ENCODE results near the gene SHISAL1. TPM values are rescaled to one million over a fixed set of nuclear protein-coding genes. Genes with fewer than 3 reads are reported as not detected.

Gene SHISAL1
- total and polyA plus RNA-seq, 10 of the 15 experiments (the other 5 are each of a cell fraction or from before 2014, with no cell fraction given) = not detected

GRCh38 chr22:44291265-44291664 lies 21.5 kb downstream of the SHISAL1 start:
- Histone ChIP-seq H3K4me3 (no peak overlapping the region), H3K27me3 (replicated peaks in 1 of 2; ENCODE audit: control insufficient read depth in 2 of 2, insufficient read depth in 2 of 2, low read length in 1 of 2) (no peaks in the 10 kb centered on the region; a peak in 1 of 4 replicates), H3K36me3 (ENCODE audit: control insufficient read depth in 2 of 2, insufficient read depth in 2 of 2, low read length in 1 of 2) (no peaks in the 10 kb centered on the region), H2AFZ (ENCODE audit: control insufficient read depth, low read depth, low read length) (no peak overlapping the region), H3K27ac (ENCODE audit: control insufficient read depth, insufficient read depth) (no peak overlapping the region), H4K20me1 (ENCODE audit: control insufficient read depth, insufficient read depth) (peaks cover 2% of the 10 kb centered on the region; the same call in 1 of the 2 replicates), H3K79me2 (ENCODE audit: control insufficient read depth, insufficient read depth, low read length) (no peaks in the 10 kb centered on the region), H3K4me2 (ENCODE audit: control insufficient read depth, insufficient read depth) (no peak overlapping the region), H3K4me1 (ENCODE audit: control insufficient read depth, insufficient read depth, low read length) (no peaks in the 10 kb centered on the region), H3K9me3 (replicated peaks; ENCODE audit: control insufficient read depth, insufficient read depth, low read length) (no peaks in the 10 kb centered on the region; the same call in 2 of the 3 replicates), H3K9ac (ENCODE audit: control insufficient read depth, insufficient read depth, low read length) (no peak overlapping the region)
- CTCF ChIA-PET = no interaction called here
- intact Hi-C loops (cut with micrococcal nuclease; ENCODE audit: unreplicated experiment) (no loop called here), in situ Hi-C loops (cut with MboI) (no loop called here)
- ATAC-seq (no peak), FAIRE-seq (no peak), DNase-seq (ENCODE audit: low read depth, low spot score) (no peak)
- TF ChIP-seq SREBF1 (IDR thresholded peaks at IDR 0.05; ENCODE audit: low read length) = no peak
- no peak for TF ChIP-seq SRF (IDR thresholded peaks at IDR 0.05; ENCODE audit: low read depth in 2 of 2, low read length in 2 of 2)
- WGBS (ENCODE audit: insufficient coverage, insufficient replicate concordance, low lambda C conversion rate, missing lambda C conversion rate) = 57% methylated on average over 8 of the region's 8 CpGs
- RAD21 ChIA-PET (ENCODE audit: unreplicated experiment) = no interaction called here
- BruUV-seq (replicated peaks) = no TSS peak
- SMC1A ChIA-PET (ENCODE audit: uncharacterized antibody, unreplicated experiment) = no interaction called here
- POLR2A ChIA-PET = no interaction called here

GRCh38 chr22:44289414-44290171 lies 23.2 kb downstream of the SHISAL1 start:
- POLR2A ChIA-PET = no interaction called here
- intact Hi-C loops (cut with micrococcal nuclease; ENCODE audit: unreplicated experiment) = no loop called here
- no peak for FAIRE-seq
- TF ChIP-seq ZNF384 (IDR thresholded peaks at IDR 0.05; ENCODE audit: borderline replicate concordance, low read depth, low read length) = no peak
- TF ChIP-seq ZNF24 (IDR thresholded peaks at IDR 0.05) = no peak
- no peak for TF ChIP-seq SPI1 (IDR thresholded peaks at IDR 0.05; ENCODE audit: borderline replicate concordance, insufficient read depth, low read depth, low read length)
- no peak for TF ChIP-seq PML (IDR thresholded peaks at IDR 0.05; ENCODE audit: low read length)
- no peak for TF ChIP-seq CEBPB (IDR thresholded peaks at IDR 0.05; ENCODE audit: borderline replicate concordance in 1 of 2, low read depth in 2 of 2, low read length in 2 of 2)
- no peak for TF ChIP-seq ZZZ3 (IDR thresholded peaks at IDR 0.05; ENCODE audit: control insufficient read depth, insufficient read length, low read depth)
- TF ChIP-seq USF1 (IDR thresholded peaks at IDR 0.05; ENCODE audit: borderline replicate concordance, extremely low read length, insufficient read depth, low read depth, low read length) = no peak
- no peak for TF ChIP-seq ZNF274 (IDR thresholded peaks at IDR 0.05; ENCODE audit: insufficient read depth, insufficient read length)
- TF ChIP-seq YBX1 (IDR thresholded peaks at IDR 0.05) = no peak
- TF ChIP-seq IRF4 (IDR thresholded peaks at IDR 0.05; ENCODE audit: low read depth, low read length) = no peak
- TF ChIP-seq SRF (IDR thresholded peaks at IDR 0.05; ENCODE audit: low read depth in 2 of 2, low read length in 2 of 2) = no peak
- no peak for TF ChIP-seq POLR2AphosphoS2 (IDR thresholded peaks at IDR 0.05; ENCODE audit: low read depth, low read length)
- TF ChIP-seq CBX5 (IDR thresholded peaks at IDR 0.05; ENCODE audit: low read depth) = no peak
- TF ChIP-seq CHD1 (IDR thresholded peaks at IDR 0.05; ENCODE audit: low read depth, low read length) = no peak

More at GRCh38 chr22:44289414-44290171, 23.2 kb downstream of the SHISAL1 start:
- Histone ChIP-seq H3K27me3 (replicated peaks in 1 of 2; ENCODE audit: control insufficient read depth in 2 of 2, insufficient read depth in 2 of 2, low read length in 1 of 2) (no peaks in the 10 kb centered on the region; a peak in 1 of 4 replicates), H3K79me2 (ENCODE audit: control insufficient read depth, insufficient read depth, low read length) (no peaks in the 10 kb centered on the region), H3K36me3 (ENCODE audit: control insufficient read depth in 2 of 2, insufficient read depth in 2 of 2, low read length in 1 of 2) (no peaks in the 10 kb centered on the region), H2AFZ (ENCODE audit: control insufficient read depth, low read depth, low read length) (no peak overlapping the region), H4K20me1 (ENCODE audit: control insufficient read depth, insufficient read depth) (peaks cover 2% of the 10 kb centered on the region; the same call in 1 of the 2 replicates), H3K4me2 (ENCODE audit: control insufficient read depth, insufficient read depth) (no peak overlapping the region), H3K4me1 (ENCODE audit: control insufficient read depth, insufficient read depth, low read length) (no peaks in the 10 kb centered on the region), H3K27ac (ENCODE audit: control insufficient read depth, insufficient read depth) (no peak overlapping the region), H3K4me3 (no peak overlapping the region), H3K9ac (ENCODE audit: control insufficient read depth, insufficient read depth, low read length) (no peak overlapping the region), H3K9me3 (replicated peaks; ENCODE audit: control insufficient read depth, insufficient read depth, low read length) (no peaks in the 10 kb centered on the region; the same call in 2 of the 3 replicates)
- RAD21 ChIA-PET (ENCODE audit: unreplicated experiment) = no interaction called here
- in situ Hi-C loops (cut with MboI) = no loop called here
- DNase-seq (ENCODE audit: low read depth, low spot score) (no peak), ATAC-seq (no peak)
- SMC1A ChIA-PET (ENCODE audit: uncharacterized antibody, unreplicated experiment) = no interaction called here
- 31% methylated on average over 13 of the region's 13 CpGs for WGBS (ENCODE audit: insufficient coverage, insufficient replicate concordance, low lambda C conversion rate, missing lambda C conversion rate)
- no TSS peak for BruUV-seq (replicated peaks)
- CTCF ChIA-PET = interaction anchor here (0.7 to 1.1 kb wide), 2 partner anchors 21 to 296 kb away, joined by 3 read pairs; no protein-coding TSS in a partner anchor

Measured in GM12878 (cell line).